Measurements from ENCODE around the gene KDM7A.

DNA sequence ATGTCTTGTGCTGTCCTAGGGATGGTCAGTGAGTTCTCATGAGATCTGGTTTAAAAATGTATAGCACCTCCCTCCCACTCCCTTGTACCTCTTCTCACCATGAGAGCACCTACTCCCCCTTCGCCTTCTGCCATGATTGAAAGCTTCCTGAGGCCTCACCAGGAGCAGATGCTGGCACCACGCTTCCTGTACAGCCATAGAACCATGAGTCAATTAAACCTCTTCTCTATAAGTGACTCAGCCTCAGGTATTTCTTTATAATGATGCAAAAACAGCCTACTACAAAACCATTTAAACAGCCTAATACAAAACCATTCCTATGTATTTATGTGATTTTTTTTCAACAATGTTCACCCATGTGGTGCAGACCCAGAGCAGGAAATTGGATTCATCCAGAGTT is 32.0 kb downstream of the KDM7A start:
- TF ChIP-seq, protein P1, sequence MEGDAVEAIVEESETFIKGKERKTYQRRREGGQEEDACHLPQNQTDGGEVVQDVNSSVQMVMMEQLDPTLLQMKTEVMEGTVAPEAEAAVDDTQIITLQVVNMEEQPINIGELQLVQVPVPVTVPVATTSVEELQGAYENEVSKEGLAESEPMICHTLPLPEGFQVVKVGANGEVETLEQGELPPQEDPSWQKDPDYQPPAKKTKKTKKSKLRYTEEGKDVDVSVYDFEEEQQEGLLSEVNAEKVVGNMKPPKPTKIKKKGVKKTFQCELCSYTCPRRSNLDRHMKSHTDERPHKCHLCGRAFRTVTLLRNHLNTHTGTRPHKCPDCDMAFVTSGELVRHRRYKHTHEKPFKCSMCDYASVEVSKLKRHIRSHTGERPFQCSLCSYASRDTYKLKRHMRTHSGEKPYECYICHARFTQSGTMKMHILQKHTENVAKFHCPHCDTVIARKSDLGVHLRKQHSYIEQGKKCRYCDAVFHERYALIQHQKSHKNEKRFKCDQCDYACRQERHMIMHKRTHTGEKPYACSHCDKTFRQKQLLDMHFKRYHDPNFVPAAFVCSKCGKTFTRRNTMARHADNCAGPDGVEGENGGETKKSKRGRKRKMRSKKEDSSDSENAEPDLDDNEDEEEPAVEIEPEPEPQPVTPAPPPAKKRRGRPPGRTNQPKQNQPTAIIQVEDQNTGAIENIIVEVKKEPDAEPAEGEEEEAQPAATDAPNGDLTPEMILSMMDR (IDR thresholded peaks at IDR 0.05): no peak
- no peak for TF ChIP-seq POLR2A (IDR thresholded peaks at IDR 0.05)

Measured in Peyer's patch (tissue), 4 donors.